B cell (primary cell): ENCODE results near the gene BANF2.

ENCODE experiments used
- CTCF ChIP-seq: fragments of 200-600 bp; IDR thresholded peaks from one replicate; pipeline ENCODE4 v1.8.0; 2022; ENCODE audit warnings: antibody characterized with exemption, mild to moderate bottlenecking
- EZH2 ChIP-seq: IDR thresholded peaks from 2 replicates; pipeline ENCODE4 v1.6.1; 2012; ENCODE audit warnings: borderline replicate concordance, low read depth, mild to moderate bottlenecking, moderate library complexity, low read length; ENCODE audit not compliant: insufficient read depth, poor library complexity, severe bottlenecking

GRCh38 chr20:17651760-17652388 lies 47.9 kb upstream of the BANF2 start:
- TF ChIP-seq CTCF: no peak
- no peak for TF ChIP-seq EZH2
